Stimulated activated CD4-positive, alpha-beta T cell treated with anti-CD3 and anti-CD28 coated beads, Interleukin-2, amount 100 ng/mL, for 48 hours (primary cell): Measurements from ENCODE around the gene CALHM1.
A peak's percentile ranks its signal among the peaks of the same experiment; 100 is the strongest.

Experiments used
- DNase-seq, 2 donors: peaks; one replicate each; pipeline ENCODE4 v3.0.0-alpha.2; 2020

The CALHM1 gene

GRCh38 chr10:103452506-103453230 is 6.0 kb downstream of the CALHM1 start:
- DNase-seq, result no peak

DNA sequence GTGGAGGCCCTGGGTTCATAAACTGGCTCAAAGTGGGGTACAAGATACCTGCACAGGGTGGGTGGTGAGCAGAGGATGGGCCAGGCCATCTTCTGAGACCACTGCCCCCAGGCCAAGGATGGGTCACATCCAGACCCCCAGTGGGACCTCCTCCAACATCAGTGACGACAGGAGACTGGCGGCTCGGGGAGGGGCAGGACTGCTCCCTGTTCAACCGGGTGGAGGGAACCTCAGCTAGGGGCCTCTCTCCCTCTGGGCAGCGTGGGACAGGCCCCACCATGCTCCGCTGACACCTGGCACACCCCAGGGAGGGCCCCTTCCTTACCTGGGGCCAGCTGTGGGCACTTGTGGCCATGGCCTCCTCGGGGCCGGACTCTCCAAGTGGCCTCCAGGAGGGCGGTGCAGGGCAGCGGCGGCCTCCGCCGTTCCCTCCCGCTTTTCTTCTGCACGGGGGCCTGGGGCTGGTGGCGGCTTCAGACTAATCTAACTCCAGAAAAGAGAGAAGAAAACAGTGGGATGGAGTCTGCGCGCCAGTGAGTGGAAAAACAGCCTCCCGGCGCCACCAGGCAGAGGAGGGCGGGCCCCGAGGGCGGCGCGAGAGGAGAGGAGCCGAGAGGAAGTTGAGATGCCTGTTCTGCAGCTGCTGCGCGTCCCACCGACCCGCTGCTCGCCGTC is 6.7 kb downstream of the CALHM1 start, which contains the start of gene CALHM2:
Gene CALHM2, minus strand, starts transcription at position 540 of the 675 bp plus-strand sequence. CDS start 2,429 bp downstream, outside the sequence.
- peak; percentile 56 to 60 for DNase-seq

DNA sequence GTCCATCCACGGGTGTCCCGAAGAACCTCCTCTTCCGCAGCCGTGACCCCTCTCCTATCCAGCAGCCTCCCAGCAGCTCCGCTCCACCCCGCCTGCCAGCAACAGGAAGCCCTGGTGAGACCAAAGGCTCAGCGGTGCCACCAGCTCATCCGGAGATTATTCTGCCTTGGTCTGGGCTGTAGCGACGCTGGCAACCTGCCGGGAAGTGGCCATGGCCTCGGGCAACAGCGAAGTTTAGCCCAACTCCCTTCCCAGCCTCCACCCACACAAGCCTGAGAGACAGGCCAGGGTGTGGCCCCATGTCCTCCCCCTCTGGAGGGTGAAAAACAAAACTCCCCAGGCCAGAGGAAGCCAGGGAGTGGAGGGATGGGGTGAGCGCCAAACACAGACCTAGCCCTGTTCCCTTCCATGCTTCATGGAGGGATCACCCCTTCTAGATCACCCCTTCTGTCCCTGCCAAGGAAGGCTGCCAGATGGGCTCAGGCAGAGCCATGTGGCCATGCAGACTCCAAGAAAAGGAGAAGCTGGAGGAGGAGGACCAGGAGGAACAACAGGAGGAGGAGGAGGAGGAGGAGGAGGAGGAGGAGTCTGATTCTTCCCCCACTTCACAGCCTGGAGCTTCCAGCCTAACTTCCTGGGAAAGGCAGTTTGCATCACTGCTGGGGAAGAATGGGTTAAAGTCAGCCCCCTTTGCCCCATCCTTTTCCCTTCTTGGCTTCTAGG is 7.4 kb downstream of the CALHM1 start:
- peak; percentile 18 to 37 for DNase-seq

- DNase-seq, result no peak
Observed at GRCh38 chr10:103450201-103450695, 8.5 kb downstream of the CALHM1 start.

DNA sequence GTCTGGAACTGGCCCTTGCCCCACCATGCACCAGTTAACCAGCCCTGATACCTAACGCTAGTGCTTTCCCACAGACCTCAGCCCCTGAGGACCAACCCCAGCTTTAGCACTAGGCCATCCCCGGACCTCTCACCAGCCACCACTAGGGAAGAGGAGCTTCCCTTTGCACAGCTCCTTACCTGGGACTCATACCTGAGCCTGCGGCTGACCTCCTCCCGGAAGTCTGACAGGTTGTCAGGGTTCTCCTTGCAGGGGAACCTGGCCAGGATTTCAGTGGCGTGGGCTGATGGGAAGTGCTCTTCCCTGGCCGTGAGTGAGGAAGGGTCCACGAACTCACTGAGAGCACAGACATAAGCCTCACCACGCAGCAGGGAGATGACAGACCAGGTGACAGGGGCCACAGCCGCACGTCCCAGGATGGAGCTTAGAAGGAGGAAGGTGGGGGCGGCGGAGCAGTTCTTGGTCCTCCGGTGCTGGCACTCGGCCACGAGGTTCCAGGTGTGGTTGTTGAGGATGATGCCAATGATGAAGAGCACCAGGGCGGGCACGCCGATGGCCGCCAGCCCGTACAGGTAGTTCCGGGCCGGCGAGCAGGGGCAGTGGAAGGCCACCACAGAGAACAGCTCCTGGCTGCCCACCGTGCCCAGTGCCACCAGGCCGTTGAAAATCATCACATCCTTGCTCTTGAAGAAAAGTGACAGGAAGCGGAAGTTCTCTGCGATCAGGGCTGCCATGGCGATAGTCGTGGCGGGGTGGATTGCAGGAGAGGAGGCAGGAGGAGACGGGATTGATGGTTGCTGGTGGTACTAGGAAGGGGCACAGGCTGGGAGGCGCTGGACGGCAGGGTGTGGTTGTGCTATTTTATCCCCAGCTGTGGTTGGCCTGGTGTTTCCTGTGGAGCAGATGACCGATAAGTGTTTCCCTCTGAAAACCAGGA is 9.2 kb downstream of the CALHM1 start:
- no peak for DNase-seq

- DNase-seq, result no peak
Observed at GRCh38 chr10:103448746-103449145, 10.0 kb downstream of the CALHM1 start.

DNA sequence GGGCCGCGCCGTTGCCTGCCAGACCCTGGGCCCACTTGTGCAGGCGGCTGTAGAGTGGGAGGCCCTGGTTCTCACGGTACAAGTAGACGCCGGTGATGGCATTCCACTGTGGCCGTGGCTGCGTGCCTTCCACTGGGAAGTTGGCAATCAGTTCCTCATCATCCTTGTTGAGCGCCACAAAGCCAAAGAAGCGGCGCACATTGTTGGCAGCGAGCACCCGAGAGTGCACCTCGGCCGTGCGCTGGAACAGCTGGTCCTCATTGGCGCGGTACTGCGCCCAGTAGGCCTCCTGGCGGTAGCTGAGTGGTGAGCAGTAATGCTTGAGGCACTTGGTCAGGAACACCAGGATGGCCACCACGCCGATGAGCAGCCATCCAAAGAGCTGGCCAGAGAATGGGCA is 11.5 kb downstream of the CALHM1 start:
- no peak for DNase-seq

DNA sequence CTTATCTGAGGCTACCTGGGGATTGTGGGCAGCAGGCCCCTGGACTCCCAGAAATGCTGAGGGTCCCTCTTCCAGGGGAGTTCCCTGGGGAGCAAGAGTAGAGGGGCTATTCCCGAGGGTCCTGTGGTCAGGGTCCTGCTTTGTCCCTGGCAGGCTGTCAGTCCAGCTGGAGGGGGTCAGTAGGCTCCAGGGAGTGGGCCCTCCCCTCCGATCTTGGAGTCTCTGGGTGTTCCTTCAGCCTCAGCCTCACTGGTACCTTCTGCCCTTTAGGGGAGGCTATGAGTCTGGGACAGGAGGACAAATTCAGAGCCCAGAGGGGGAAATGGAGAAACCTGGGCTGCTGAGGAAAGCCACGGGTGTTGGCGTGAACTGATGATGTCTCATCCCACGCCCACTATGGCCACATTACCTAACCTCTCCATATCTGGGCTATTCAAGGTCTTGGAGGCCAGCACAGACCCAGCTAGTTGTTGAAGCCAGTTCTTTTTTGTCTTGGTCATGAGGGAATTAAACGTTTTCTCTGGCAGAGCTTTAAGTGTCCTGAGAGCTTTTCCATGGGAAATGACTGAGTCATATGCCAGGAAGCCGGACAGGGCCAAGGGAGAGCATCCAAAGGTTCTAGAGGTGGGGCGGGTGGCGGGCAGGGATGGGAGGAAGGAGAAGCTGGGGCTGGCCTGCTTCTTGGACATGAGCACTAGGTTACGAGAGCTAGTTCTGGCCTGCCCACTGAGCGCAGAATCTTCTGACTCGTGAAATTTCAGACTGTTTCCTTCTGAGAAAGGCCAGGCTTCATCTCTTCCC is 12.7 kb downstream of the CALHM1 start:
- no peak for DNase-seq

DNA sequence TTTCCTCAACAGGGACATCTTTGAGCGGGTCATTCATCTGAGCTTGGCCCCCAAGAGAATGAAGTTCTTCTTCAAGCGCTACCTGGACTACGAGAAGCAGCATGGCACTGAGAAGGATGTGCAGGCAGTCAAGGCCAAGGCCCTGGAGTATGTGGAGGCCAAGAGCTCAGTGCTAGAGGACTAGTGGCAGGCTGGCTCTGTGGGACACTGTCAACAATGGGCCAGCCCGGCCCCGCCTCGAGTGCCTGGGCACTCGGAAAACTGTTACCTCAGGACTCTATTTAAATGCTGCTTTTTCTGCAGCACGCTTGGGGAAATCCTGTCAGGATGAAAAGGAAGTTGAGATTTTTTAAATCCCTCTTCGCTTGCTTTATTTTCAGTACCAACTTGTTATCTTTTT is 13.3 kb downstream of the CALHM1 start:
- no peak for DNase-seq

DNA sequence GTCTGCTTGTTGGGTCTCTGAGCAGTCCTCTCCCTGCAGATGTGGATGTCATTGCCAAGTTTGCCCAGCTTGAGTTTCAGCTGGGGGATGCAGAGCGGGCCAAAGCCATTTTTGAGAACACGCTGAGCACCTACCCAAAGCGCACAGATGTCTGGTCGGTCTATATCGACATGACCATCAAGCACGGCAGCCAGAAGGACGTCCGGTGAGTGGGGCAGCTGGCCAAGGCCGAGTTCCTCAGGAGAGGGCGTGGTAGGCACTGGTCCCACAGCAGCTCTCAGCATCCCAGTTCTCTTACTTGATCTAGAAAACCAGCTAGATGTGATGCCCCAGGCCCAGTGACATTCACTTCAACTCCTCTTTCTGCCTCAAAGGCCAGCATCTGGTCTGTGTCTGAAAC is 14.2 kb downstream of the CALHM1 start:
- DNase-seq, result no peak

DNA sequence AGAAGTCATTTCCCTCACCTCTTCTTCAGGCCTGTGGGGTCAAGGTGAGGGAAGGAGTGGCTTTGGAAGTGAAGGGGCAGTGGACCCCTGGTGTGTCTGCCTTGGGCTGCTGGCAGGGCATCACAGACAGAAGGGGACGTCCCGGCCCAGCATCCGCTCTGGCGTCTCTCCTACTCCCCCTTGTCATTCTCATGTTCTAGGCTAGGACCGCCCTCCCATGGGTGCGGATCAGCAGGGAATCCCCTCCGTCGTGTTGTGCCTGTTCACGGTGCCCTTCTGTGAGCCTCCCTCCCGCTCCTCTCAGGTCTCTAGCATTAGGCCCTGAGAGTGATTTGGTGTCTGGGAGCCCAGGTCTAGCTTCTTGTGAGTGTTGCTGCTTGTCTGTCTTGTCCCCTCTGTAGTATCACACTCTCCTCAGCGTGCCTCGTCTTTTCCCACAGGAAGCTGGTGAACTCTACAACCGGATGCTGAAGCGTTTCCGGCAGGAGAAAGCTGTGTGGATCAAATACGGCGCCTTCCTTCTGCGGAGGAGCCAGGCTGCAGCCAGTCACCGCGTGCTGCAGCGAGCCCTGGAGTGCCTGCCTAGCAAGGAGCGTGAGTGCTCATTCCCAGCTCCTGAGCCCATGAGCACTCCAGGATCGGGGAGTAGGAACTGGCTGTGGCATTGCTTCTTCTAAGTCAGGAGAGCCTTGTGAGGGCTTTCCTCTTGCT is 15.1 kb downstream of the CALHM1 start:
- DNase-seq, result no peak

DNA sequence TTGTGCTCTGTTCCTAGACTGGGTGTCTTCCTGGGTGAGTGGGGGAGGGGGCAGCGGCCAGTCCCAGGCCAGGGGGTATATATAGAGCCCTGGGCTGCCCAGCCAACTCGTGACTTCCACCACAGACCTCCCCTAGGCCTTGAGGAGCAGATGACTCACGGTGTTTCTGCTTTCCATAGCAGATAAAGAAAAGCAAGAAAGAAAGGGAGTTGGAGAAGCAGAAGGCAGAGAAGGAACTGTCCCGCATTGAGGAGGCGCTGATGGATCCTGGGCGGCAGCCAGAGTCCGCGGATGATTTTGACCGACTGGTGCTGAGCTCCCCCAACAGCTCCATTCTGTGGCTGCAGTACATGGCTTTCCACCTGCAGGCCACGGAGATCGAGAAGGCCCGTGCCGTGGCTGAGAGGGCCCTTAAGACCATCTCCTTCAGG is 16.7 kb downstream of the CALHM1 start:
- no peak for DNase-seq

DNA sequence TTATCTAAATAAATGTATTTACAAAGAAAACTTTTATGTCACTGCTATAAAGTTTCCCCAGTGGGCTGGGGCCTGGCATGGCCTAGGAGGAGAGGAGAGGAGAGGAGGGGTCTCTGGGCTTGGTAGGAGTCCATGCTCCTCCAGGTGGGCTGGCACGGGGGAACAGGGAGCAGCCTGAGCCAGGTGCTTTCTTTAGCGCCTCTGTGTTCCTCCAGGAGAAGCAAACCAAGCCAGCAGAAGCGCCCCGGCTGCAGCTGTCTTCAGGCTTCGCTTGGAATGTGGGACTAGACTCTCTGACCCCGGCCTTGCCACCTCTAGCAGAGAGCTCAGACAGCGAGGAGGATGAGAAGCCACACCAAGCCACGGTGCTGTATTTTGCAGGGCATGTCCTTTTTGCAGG is 17.1 kb downstream of the CALHM1 start:
- no peak for DNase-seq

DNA sequence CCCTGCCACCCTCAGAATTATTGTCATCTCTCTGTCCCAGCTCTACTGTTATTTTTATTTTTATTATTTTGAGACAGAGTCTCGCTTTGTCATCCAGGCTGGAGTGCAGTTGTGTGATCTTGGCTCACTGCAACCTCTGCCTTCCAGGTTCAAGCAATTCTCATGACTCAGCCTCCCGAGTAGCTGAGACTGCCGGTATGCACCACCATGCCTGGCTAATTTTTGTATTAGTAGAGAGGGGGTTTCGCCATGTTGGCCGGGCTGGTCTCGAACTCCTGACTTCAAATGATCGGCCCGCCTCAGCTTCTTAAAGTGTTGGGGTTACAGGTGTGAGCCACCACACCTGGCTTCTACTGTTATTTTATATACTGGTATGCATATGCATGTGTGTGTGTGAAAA is 17.5 kb downstream of the CALHM1 start:
- no peak for DNase-seq

DNA sequence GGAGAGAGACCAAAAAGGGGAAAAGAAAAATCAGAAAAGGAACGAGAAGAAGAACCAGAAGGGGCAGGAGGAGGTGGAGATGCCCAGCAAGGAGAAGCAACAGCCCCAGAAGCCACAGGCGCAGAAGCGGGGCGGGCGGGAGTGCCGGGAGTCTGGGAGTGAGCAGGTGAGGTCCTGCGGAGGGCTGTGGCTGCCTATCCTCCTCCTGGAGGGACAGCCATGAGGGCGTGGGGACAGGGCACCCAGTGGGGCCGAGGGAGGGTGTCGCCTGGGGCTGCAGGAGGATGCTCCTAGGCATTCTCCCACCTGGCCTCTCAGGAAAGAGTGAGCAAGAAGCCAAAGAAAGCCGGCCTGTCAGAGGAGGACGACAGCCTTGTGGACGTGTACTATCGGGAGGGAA is 18.3 kb downstream of the CALHM1 start:
- no peak for DNase-seq

DNA sequence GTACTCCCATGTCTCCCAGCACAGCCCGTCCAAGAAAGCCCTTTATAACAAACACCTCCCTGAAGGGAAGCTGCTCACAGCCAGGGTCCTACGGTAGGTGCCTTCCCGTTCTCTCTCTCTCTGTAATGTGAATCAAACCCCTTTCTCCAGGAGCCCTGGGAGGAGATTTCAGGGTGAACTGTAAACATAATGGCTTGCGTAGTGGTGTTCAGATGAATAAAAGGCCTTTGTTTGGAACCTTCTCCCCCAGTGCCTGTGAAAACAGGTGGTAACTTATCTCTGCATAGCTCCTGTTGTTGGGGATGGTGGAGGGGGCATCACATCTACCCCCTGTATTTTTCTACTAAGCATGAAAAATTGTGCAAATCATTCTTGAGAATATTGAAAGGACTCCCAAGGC is 18.9 kb downstream of the CALHM1 start:
- no peak for DNase-seq

- DNase-seq, result no peak
Observed at GRCh38 chr10:103433858-103434257, 24.8 kb downstream of the CALHM1 start.

DNA sequence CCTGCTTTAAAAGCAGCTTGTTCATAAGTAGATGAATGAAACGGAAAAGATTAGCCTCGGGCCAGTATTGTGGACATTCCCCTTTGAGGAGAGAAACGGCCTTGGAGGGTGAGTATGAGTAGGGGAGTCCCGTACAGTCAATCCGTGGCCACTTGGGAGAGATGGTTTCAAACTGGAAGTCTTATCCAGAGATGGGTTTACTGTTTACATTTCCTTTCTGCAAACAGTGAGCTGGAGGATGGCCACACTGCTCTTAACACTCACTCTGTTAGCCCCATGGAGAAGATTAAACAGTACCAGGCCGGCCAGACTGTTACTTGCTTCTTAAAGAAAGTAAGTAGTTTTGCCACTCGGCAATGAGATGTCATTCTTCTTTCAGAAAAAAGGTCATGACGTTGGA is 26.8 kb downstream of the CALHM1 start:
- no peak for DNase-seq

DNA sequence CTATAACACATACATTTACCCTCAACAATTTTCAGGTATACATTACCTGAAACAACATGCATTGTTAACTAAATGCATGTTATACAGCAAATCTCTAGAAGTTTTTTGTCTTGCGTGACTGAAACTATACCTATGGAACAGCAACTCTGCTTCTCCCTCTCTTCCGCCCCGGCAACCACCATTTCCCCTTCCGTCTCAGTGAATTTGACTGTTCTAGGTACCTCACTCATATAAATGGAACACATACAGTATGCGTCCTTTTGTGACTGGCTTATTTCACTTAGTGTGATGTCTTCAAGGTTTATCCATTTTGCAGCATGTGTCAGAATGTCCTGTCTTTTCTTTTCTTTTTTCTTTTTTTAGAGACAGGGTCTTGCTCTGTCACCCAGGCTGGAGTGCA is 29.1 kb downstream of the CALHM1 start:
- no peak for DNase-seq

GRCh38 chr10:103428989-103429643 is 29.6 kb downstream of the CALHM1 start:
- no peak for DNase-seq
